Muscle of back (tissue), 13 donors: ENCODE measurements around the gene CHRNA4. TPM values are rescaled to one million over a fixed set of nuclear protein-coding genes. Genes with fewer than 3 reads are reported as not detected.

Source experiments
- DNase-seq, 3 donors: peaks; one replicate each; pipeline versions ENCODE4 v3.0.0 to v3.0.0-alpha.2; 2013
- long read RNA-seq, 9 donors: transcript quantifications; one replicate each; lab custom pipeline, GENCODE V29; 2026
- polyA plus RNA-seq, 10 donors: library from polyadenylated mRNA; unstranded; fragments of 120-200 nt; gene quantifications; one replicate each; pipeline ENCODE4 v1.2.1, GENCODE V29; 2013; ENCODE audit not compliant: insufficient read length in 10 of 10

The CHRNA4 gene
- 1 to 10 TPM in 3 of 10 donors, under 1 TPM in 7; 0.14 to 1.5 (median 0.61) TPM for polyA plus RNA-seq
- long read RNA-seq, donor 1, partial matches to known transcripts: 0 of 1 reads
- long read RNA-seq, donor 1, other reads (novel, unspliced or antisense): 0 of 1 reads
- long read RNA-seq, donor 2: 0 reads
- long read RNA-seq, donor 3: 0 reads
- long read RNA-seq, donor 4: 0 reads
- long read RNA-seq, donor 5: 0 reads
- long read RNA-seq, donor 6: 0 reads
- long read RNA-seq, donor 7: 0 reads
- long read RNA-seq, donor 8: 0 reads
- long read RNA-seq, donor 9, partial matches to known transcripts: 0 of 1 reads
- long read RNA-seq, donor 9, other reads (novel, unspliced or antisense): 0 of 1 reads

- DNase-seq: peak in 1 of 3 donors; percentile 49
Measured at GRCh38 chr20:63360850-63361518, at the start of gene CHRNA4. Gene CHRNA4 (minus strand): TSS chr20:63361349. CDS start chr20:63361165, 184 bp downstream.

DNA sequence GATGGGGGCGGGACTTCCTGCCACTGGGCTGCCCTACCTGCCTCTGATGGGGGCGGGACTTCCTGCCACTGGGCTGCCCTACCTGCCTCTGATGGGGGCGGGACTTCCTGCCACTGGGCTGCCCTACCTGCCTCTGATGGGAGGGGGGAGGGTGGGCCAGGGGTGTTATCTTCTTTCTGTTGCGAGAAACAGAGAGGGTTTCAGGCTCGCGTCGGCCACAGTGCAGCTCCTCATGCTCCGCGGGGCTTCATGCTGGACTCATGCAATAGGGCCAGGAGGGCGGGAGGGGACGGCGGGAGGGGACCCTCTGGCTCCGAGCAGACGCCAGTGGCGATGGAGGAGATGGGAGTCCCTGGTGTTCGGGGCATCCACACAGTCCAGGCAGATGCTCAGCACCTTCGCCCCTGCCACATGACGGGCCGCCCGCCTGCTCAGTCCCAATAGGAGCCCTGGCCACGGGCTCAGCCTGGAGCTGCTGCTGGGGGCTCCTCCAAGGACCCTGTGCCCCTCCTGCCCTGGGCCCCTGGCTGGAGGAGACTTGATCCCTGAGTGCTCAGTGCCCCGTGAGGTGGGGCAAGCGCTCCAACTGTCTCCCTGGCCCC is 48.8 kb upstream of the CHRNA4 start:
- no peak for DNase-seq

DNA sequence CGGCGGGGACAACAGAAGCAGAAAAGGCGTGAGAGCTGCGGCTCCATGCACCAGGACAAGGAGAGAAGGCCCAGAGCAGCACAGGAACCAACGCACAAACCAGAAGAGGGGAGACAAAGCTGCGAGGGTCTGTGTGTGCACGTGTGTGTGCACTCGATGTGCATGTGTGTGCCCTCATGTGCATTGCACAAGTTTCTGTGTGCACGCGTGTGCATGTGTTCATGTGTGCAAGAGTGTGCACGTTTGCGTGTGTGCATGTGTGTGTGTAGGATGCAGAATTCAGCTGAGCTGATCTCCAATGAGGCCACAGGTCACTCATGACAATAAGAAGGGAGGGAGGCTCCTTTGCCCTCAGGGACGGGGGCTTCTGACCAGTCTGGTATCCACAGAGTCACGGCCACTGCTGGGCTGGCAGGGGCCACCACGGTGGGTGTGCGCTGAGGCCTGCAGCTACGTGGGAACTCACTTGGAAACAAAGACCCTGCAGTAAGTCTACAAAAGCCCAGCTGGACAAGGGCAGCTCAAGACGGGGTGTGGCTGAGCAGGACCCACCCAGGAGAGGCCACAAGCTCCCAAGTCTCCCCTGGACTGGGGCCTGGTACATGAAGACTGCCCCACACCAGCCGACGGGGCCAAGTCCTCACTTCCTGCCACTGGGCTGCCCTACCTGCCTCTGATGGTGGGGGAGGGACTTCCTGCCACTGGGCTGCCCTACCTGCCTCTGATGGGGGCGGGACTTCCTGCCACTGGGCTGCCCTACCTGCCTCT is 48.1 kb upstream of the CHRNA4 start:
- DNase-seq: no peak

- no peak for DNase-seq
Measured at GRCh38 chr20:63408684-63409046, 47.5 kb upstream of the CHRNA4 start.

DNA sequence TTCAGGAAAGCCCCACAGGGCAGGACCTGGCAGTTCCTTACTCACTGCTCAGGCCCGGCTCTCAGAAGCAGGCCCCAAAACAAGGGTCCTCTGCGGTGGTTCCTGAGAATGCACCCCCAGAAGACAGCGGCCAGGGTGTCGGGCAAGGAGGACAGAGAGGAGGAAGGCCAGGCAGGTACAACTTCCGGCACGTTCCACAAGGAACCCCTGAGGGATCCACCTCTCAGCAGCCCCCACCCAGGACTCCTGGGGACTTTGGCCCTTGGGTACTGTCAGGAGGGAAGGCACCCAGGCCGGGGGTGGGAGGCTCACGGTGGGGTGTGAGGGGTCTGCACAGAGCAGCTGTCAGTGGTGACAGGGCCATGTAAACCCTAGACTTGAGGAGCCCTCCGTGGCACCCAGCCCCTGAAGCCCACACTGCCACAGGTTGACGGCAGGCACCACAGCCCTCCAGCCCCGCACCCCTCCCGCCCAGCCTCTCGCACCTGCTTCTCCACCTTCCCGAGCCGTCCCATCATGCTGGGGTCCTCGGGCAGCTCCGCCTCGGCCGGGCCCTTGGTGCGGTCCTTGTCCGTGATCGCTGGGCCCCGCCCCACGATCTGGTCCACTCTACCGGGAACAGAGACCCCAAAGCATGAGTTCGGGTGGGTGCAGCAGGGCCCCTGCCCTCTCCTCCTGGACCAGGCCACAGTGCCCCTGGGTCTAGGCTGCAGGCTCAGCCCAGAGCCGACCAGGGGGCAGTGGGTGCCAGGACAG is 47.0 kb upstream of the CHRNA4 start:
- no peak for DNase-seq

DNA sequence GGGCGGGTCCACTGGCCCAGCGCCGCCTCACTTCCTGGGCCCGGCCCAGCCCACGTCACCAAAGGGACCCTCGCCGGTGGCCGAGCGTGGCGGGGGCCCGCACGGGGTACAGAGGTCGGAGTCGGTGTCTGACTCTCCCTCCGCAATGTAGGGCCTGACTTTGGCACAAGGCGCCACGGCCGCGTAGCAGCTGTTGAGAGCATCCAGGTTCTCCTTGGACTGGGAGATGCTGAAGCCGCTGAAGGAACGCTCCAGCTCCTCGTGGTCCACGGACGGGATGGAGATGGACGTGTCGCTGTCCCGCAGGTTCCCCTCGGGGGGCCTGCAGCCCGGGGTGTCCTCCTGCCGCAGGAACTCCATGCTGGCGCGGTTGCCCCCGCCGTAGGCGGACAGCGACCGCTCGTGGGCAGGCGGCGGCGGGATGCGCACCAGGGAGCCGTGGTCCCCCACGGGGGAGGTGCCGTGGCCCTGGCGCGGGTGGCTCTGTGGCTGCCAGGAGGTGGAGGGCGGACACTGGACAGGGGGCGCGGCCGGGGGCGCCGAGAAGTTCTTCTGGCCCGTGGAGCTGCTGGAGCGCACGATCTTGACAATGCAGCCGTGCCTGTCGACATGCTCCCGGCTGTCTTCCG is 45.6 kb upstream of the CHRNA4 start:
- no peak for DNase-seq

- DNase-seq: no peak
Measured at GRCh38 chr20:63406011-63406410, 44.9 kb upstream of the CHRNA4 start.

DNA sequence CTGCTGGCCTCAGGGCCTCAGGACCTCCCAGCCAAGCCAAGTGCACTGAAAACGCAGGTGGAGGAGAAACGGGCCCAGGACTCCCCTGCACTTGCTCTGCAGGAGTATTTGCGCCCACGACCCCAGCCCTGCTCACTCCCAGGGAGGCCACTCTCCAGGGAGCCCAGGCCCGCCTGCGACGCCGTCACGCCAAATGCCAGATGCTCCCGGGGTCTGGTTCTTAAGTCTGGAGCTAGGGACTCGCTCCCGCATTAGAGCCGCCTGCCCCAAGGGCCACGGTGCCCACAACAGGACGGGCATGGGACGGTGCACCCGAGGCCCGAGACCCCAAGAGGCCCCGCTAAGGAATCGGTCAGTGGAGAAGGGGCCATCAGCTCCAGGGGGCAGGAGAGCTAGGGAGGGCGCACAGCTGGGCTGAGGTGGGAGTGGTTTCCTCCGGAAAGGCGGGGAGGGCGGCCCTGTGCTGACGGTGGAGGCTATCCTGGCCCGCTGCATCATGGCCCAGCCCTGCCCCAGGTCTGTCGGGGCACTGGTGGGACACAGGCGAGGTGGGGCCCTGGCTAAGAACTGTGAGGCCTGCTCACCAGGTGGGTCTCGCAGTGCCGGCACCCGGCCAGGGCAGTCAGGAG is 44.1 kb upstream of the CHRNA4 start:
- DNase-seq: peak in 1 of 3 donors; percentile 40

- DNase-seq: no peak
Measured at GRCh38 chr20:63404129-63405085, 43.3 kb upstream of the CHRNA4 start.

DNA sequence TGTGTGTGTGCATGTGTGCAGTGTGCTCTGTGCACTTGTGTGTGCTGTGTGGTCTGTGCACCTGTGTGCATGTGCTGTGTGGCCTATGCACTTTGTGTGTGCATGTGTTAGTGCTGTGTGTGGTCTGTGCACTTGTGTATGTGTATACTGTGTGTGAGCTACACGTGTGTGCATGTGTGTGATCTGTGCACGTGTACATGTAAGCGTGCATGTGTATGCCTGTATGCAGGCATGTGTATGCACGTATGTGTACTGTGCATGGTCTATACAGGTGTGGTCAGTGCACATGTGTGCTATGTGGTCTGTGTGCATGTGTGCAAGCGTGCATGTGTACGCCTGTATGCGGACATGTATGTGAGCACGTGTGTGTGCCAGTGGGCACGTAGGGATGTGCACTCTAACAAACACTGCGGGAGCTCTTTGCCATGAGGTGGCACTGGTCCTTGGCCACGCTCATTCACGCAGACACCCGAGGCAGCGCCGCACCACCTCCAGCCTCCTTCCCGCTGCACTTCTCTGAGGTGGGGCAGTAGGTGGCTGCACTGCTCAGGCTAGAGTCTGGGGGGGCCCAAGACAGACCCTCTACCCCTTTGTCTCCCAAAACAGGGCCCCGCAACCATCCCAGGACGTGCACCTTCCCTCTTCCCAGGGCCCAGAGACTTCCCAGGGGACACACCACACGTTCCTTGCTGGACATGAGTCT is 42.4 kb upstream of the CHRNA4 start:
- DNase-seq: no peak

GRCh38 chr20:63402860-63403220 is 41.7 kb upstream of the CHRNA4 start:
- no peak for DNase-seq

GRCh38 chr20:63402181-63402859 is 41.2 kb upstream of the CHRNA4 start:
- no peak for DNase-seq

DNA sequence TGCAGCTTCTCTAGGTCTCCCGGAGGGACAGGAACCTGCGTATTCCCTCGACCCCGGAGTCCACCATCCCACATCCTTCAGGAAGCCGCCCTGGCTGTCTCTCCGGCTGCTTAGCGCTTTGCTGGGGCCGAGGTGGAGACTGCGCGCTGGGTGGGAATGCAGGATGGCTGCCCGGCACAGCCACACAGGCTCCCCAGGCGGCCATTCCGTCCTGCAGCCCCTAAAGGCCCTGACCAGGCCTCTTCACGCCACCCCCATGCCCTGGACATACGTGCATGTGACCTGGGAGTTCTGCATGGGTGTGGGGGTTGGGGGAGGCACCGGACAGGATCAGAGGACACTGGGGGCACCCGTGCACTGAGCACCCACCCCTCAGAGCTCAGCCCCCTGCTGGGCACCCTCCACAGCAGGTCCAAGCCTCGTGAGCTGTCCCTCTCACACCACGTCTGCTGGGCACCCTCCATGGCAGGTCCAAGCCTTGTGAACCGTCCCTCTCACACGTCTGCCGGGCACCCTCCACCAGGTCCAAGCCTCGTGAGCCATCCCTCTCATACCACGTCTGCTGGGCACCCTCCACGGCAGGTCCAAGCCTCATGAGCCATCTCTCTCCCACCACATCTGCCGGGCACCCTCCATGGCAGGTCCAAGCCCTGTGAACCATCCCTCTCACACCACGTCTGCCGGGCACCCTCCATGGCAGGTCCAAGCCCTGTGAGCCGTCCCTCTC is 40.4 kb upstream of the CHRNA4 start:
- DNase-seq: no peak

DNA sequence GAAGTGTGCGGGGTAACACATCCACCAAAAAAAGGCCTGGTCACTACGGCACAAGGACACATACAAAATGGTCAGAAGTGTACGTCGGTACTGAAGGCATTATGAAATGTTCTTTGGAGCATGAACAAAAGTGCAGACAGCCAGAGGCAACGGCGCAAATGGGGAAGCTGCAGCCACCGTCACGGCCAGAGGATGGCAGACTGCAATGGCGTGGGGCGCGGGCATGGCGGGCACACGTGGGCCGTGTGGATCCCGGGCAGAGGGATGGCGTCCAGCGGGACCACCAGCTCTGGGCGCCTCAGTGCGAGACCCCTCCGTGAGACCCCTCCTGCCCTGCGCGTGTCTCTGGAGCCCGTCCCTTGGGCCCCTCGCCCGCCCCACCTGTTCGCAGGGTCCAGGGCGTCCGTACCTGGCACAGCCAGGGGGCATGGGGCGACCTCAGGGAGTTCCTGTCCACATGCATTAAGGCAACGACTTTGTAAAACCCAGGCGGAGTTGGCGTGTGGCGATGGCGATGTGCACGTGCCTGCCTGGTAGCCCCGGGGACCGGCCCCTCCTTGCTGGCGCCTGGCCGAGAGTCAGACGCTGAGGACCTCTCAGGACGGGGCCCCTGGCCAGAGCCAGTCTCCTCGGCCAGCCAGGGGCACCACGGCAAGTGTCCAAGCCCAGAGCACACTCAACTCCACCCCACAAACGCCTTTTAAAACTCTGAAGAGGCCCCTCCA is 39.5 kb upstream of the CHRNA4 start:
- DNase-seq: no peak

DNA sequence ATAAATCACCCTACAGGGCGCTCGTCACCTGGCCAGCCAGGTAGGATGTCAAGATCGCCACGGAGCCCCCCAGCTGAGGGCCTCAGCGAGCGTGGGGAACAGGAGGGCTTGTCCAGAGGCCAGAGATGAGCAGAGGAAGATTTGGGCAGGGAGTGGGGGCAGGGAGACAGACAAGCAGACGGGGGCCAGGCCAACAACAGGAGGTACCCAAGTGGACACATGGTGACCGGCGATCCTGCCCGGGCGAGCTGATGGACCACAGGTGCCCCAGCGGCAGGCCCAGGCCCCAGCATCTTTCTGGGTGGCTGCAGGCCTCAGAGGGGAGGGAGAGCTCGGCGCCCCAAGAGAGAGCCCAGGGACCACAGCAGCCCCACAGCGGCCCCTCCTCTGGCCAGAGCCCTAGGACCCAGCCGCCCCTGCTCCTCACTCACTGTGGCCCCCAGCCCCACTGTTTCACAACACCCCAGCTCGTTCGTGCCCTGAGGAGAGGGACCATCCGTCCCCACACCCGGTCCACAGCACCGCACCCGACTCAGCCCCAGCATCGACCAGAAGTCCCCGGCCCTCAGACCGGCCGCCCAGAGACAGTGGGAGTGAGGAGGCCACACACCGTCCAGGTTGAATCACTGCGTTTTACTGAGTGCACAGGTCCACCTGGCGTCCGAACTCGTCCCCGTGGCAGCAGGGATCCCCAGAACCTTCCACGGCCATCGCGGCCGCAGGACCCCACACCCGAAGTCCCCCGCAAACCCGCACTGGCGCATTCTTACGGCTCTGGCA is 38.6 kb upstream of the CHRNA4 start:
- no peak for DNase-seq
